ENCODE results near the gene CENPN.

The CENPN gene

DNA sequence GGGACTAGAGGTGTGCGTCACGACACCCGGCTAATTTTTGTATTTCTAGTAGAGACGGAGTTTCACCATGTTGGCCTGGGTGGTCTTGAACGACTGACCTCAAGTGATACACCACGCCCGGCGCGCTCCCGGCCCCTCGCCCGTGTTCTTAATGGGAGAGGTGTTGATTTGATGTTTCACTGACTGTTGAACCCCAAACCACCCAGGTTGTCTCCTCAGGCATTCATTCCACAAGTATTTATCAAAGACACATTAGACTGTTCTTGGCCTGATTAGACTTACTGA, 1.4 kb downstream of the CENPN start:
- peaks cover 5% of the 10 kb centered on the region; the same call in 1 of the 2 replicates for H3K36me3 ChIP-seq (replicated peaks; ENCODE audit: insufficient read depth, low read length)
- TF ChIP-seq EZH2 (optimal IDR thresholded peaks at IDR 0.05; ENCODE audit: low read depth, low read length) (no peak), EZH2phosphoT487 (IDR thresholded peaks at IDR 0.05; ENCODE audit: low read length) (no peak)
- TF ChIP-seq, protein P1, sequence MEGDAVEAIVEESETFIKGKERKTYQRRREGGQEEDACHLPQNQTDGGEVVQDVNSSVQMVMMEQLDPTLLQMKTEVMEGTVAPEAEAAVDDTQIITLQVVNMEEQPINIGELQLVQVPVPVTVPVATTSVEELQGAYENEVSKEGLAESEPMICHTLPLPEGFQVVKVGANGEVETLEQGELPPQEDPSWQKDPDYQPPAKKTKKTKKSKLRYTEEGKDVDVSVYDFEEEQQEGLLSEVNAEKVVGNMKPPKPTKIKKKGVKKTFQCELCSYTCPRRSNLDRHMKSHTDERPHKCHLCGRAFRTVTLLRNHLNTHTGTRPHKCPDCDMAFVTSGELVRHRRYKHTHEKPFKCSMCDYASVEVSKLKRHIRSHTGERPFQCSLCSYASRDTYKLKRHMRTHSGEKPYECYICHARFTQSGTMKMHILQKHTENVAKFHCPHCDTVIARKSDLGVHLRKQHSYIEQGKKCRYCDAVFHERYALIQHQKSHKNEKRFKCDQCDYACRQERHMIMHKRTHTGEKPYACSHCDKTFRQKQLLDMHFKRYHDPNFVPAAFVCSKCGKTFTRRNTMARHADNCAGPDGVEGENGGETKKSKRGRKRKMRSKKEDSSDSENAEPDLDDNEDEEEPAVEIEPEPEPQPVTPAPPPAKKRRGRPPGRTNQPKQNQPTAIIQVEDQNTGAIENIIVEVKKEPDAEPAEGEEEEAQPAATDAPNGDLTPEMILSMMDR (IDR thresholded peaks at IDR 0.05; ENCODE audit: low read length), result no peak
- H4K20me1 ChIP-seq (ENCODE audit: insufficient read depth, low read length), result no peaks in the 10 kb centered on the region
- DNase-seq, result no peak
- no peak overlapping the region for H3K27ac ChIP-seq (ENCODE audit: low read length)
- H3K79me2 ChIP-seq (ENCODE audit: low read length), result peaks cover 70% of the 10 kb centered on the region
- H2AFZ ChIP-seq (ENCODE audit: low read length), result no peak overlapping the region
- no peaks in the 10 kb centered on the region for H3K9me2 ChIP-seq (replicated peaks; ENCODE audit: insufficient read depth, low read length)
- no peaks in the 10 kb centered on the region for H3K4me1 ChIP-seq (ENCODE audit: low read length)
- H3K9me3 ChIP-seq (replicated peaks; ENCODE audit: insufficient read depth, low read length), result no peaks in the 10 kb centered on the region
- no peak overlapping the region for H3K9ac ChIP-seq (ENCODE audit: low read length)
- peak overlapping the region; percentile 41; the same call in 1 of the 2 replicates for H3K4me2 ChIP-seq (ENCODE audit: low read depth, low read length)
- H3K4me3 ChIP-seq (ENCODE audit: low read length), result peak overlapping the region; percentile 86; the same call in 1 of the 2 replicates
- H3K27me3 ChIP-seq (replicated peaks; ENCODE audit: insufficient read depth, low read length), result no peaks in the 10 kb centered on the region
- H3F3A ChIP-seq (ENCODE audit: insufficient read depth, low read length), result peaks cover 6% of the 10 kb centered on the region; the same call in 1 of the 2 replicates

DNA sequence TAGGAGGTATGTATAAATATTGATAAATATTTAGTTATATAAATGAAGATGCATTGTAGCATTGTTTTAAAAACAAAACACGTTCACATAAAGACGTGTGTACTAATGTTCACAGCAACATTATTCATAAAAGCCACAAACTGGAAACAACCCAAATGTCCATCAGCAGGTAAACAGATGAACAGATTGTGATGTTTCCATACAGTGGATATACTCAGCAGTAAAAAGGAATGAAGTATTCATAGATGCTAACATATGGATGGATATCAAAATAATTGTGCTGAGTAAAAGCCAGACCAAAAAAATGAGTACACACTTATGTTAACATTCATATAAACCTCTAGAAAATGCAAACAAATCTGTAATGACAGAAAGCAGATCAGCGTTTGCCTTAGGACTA, 6.0 kb downstream of the CENPN start:
- no peak overlapping the region for H3K4me2 ChIP-seq (ENCODE audit: low read depth, low read length)
- H3K9me2 ChIP-seq (replicated peaks; ENCODE audit: insufficient read depth, low read length), result no peaks in the 10 kb centered on the region
- H3K9me3 ChIP-seq (replicated peaks; ENCODE audit: insufficient read depth, low read length), result no peaks in the 10 kb centered on the region
- DNase-seq, result no peak
- H3K4me3 ChIP-seq (ENCODE audit: low read length), result no peak overlapping the region
- no peak overlapping the region for H2AFZ ChIP-seq (ENCODE audit: low read length)
- no peaks in the 10 kb centered on the region for H3F3A ChIP-seq (ENCODE audit: insufficient read depth, low read length)
- H3K9ac ChIP-seq (ENCODE audit: low read length), result no peak overlapping the region
- H3K4me1 ChIP-seq (ENCODE audit: low read length), result no peaks in the 10 kb centered on the region
- H3K79me2 ChIP-seq (ENCODE audit: low read length), result peaks cover 37% of the 10 kb centered on the region
- TF ChIP-seq, protein P1 (IDR thresholded peaks at IDR 0.05; ENCODE audit: low read length), result no peak
- no peak for TF ChIP-seq EZH2 (optimal IDR thresholded peaks at IDR 0.05; ENCODE audit: low read depth, low read length)
- TF ChIP-seq EZH2phosphoT487 (IDR thresholded peaks at IDR 0.05; ENCODE audit: low read length), result no peak
- peaks cover 5% of the 10 kb centered on the region; the same call in 1 of the 2 replicates for H3K36me3 ChIP-seq (replicated peaks; ENCODE audit: insufficient read depth, low read length)
- H3K27me3 ChIP-seq (replicated peaks; ENCODE audit: insufficient read depth, low read length), result no peaks in the 10 kb centered on the region
- no peaks in the 10 kb centered on the region for H4K20me1 ChIP-seq (ENCODE audit: insufficient read depth, low read length)
- no peak overlapping the region for H3K27ac ChIP-seq (ENCODE audit: low read length)

DNA sequence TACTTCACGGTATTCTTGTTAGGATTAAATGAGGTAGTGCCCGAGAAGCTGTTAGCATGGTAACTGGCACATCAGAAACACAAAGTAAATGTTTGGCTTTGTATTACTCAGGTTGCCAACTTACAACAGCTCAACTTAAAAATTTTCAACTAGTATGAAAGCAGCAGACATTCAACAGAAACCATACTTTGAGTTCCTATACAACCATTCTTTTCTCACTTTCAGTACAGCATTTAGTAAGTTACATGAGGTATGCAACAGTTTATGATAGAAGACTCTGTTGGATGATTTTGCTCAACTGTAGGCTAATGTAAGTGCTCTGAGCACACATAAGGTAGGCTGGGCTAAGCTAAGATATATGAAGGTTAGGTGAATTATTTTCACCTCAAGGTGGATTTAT, 7.7 kb downstream of the CENPN start:
- no peaks in the 10 kb centered on the region for H4K20me1 ChIP-seq (ENCODE audit: insufficient read depth, low read length)
- H3K36me3 ChIP-seq (replicated peaks; ENCODE audit: insufficient read depth, low read length), result peaks cover 5% of the 10 kb centered on the region; the same call in 1 of the 2 replicates
- H3K9me2 ChIP-seq (replicated peaks; ENCODE audit: insufficient read depth, low read length), result no peaks in the 10 kb centered on the region
- no peak overlapping the region for H3K4me3 ChIP-seq (ENCODE audit: low read length)
- H3K9ac ChIP-seq (ENCODE audit: low read length), result no peak overlapping the region
- H3F3A ChIP-seq (ENCODE audit: insufficient read depth, low read length), result no peaks in the 10 kb centered on the region
- H3K79me2 ChIP-seq (ENCODE audit: low read length), result peaks cover 20% of the 10 kb centered on the region
- H3K4me2 ChIP-seq (ENCODE audit: low read depth, low read length), result no peak overlapping the region
- H3K27me3 ChIP-seq (replicated peaks; ENCODE audit: insufficient read depth, low read length), result no peaks in the 10 kb centered on the region
- no peak for DNase-seq
- no peak for TF ChIP-seq EZH2 (optimal IDR thresholded peaks at IDR 0.05; ENCODE audit: low read depth, low read length)
- TF ChIP-seq, protein P1 (IDR thresholded peaks at IDR 0.05; ENCODE audit: low read length), result no peak
- TF ChIP-seq EZH2phosphoT487 (IDR thresholded peaks at IDR 0.05; ENCODE audit: low read length), result no peak
- H3K27ac ChIP-seq (ENCODE audit: low read length), result no peak overlapping the region
- no peak overlapping the region for H2AFZ ChIP-seq (ENCODE audit: low read length)
- no peaks in the 10 kb centered on the region for H3K9me3 ChIP-seq (replicated peaks; ENCODE audit: insufficient read depth, low read length)
- H3K4me1 ChIP-seq (ENCODE audit: low read length), result no peaks in the 10 kb centered on the region
